GM18867 (cell line): ENCODE measurements around the gene MYOM3.

Experiments
- ATAC-seq: cut with Tn5 transposase; IDR thresholded peaks from one replicate; pipeline ENCODE4 v1.9.1; 2021; ENCODE audit warnings: mild to moderate bottlenecking, moderate library complexity; ENCODE audit not compliant: unreplicated experiment

MYOM3 gene

GRCh38 chr1:24139222-24139489 lies 27.2 kb upstream of the MYOM3 start:
- no peak for ATAC-seq

- ATAC-seq: no peak
Measured at GRCh38 chr1:24138476-24139221, 26.7 kb upstream of the MYOM3 start.

- ATAC-seq: no peak
Measured at GRCh38 chr1:24136956-24137539, 25.1 kb upstream of the MYOM3 start.

DNA sequence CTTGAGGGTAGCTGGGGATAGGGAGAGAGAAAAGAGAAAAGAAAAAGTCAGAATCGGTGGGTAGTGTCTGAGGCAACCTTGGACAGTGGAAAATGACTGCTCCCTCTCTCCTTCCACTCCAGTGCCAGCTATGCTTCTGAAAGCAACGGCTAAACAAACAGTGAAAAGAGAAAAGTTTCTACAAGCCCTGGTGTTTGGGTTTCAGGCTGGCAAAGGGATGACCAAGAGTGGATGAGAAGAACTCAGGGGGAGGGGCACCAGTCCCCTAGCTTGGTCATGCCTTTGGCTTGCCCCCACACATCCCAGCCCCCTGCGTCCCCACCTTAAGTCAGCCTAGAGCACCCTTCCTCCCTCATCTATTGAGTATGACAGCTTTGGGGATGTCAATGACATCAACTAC lies 22.4 kb upstream of the MYOM3 start:
- no peak for ATAC-seq

DNA sequence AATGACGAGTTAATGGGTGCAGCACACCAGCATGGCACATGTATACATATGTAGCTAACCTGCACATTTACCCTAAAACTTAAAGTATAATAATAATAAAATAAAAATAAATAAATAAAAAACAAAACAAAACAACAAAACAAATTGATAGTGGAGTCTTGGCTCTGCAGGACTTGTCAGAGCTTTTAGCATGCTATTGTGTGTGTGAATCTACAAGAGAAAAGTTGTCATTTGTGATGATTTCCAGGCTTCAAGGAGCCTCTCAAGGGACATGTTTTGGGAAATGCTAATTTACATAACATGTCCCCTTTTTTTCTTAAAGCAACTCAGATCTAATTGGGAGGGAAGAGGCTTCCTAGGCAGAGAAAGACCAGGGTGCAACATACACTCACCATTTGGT lies 21.9 kb upstream of the MYOM3 start:
- no peak for ATAC-seq

- no peak for ATAC-seq
Measured at GRCh38 chr1:24130385-24130784, 18.4 kb upstream of the MYOM3 start.

GRCh38 chr1:24127801-24128363 lies 15.9 kb upstream of the MYOM3 start:
- no peak for ATAC-seq

DNA sequence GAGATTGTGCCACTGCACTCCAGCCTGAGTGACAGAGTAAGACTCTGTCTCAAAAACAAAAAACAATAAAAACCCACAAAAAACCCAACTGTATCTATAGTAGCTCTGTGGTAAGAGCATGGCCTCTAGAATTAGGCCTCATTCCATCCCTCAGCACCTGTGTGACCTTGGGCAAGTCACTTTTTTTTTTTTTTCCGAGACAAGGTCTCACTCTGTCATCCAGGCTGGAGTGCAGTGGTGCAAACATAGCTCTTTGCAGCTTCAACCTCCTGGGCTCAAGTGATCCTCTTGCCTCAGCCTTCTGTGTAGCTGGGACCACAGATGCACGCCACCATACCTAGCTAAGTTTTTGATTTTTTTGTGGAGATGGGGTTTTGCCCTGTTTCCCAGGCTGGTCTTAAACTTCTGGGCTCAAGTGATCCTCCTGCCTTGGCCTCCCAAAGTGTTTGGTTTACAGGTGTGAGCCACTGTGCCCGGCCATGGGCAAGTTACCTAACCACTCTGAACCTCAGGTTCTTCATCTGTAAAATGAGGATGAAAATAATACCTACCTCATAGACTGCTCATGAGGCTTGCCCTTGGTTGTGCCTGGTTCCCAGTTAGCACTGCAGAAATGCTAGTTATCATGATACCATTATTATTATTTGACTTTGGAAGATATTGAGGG lies 15.3 kb upstream of the MYOM3 start:
- ATAC-seq: no peak

DNA sequence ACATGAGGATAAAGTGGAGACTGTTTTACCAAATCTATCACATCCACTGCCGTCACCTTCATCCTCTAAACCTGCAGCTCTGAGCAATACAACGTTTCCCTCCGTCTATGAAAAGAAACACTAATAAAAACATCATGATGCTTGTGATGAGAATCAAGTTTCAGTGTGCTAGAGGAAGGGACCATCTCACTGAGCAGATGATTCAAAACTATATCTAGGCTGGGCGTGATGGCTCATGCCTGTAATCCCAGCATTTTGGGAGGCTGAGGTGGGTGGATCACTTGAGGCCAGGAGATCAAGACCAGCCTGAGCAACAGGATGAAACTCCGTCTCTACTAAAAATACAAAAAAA lies 14.7 kb upstream of the MYOM3 start:
- ATAC-seq: no peak

GRCh38 chr1:24126018-24126671 lies 14.2 kb upstream of the MYOM3 start:
- ATAC-seq: no peak

DNA sequence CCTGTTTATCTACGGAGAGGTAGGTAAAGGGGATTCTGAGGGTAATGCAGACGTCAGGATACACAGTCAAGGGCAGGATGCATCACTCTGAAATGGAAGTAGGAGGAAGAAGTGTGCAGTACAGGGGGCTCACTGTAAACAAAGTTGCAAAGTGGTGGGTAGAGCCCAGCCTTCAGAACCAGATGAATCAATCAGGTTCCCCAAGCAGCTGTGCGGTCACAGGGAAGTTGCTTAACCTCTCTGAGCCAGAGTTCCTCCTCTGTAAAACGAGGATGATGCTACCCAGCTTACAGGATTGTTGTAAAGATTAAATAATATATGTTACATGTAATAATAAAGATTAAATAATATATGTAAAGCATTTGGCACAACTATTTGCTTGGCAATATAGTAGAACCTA lies 13.5 kb upstream of the MYOM3 start:
- ATAC-seq: no peak

DNA sequence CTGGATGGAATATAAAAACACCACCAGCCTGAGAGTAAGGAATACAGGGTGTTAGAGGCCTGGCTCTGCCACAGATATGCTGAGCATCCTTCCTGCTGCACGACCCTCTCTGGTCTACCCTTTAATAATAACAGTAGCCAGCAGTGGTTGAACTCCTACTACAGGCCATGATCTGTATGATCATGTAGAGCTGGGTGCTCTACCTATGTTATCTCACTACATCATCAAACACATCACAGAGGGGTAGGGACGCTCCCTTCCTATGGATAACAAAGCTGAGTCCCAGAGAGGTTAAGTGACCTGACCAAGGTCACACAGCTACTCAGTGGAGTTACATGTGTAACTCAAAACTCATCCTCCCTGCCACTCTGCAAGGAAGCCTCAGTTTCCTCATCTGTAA lies 13.0 kb upstream of the MYOM3 start:
- ATAC-seq: no peak

- ATAC-seq: no peak
Measured at GRCh38 chr1:24123611-24124010, 11.7 kb upstream of the MYOM3 start.

GRCh38 chr1:24122776-24123175 lies 10.8 kb upstream of the MYOM3 start:
- no peak for ATAC-seq

DNA sequence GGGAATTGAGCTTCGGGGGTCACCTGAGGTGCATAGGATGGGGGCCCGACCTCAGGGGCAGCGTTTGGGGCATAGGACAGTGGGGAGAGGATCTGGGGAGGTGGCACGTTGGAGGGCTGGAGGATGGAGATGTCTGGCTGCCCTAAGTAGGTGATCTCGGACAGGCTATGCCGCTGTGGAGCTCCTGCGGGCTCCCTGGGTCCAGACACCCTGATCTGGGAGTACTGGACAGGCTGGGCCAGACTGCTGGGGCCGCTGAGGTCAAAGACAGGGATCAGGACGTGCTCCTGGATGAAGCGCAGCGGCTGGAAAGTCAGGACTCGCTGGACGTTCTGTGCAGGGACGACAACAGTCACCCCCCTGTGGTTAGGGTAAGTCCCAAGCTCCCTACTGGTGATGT lies 9.5 kb upstream of the MYOM3 start:
- no peak for ATAC-seq

GRCh38 chr1:24120965-24121364 lies 9.0 kb upstream of the MYOM3 start:
- ATAC-seq: no peak

DNA sequence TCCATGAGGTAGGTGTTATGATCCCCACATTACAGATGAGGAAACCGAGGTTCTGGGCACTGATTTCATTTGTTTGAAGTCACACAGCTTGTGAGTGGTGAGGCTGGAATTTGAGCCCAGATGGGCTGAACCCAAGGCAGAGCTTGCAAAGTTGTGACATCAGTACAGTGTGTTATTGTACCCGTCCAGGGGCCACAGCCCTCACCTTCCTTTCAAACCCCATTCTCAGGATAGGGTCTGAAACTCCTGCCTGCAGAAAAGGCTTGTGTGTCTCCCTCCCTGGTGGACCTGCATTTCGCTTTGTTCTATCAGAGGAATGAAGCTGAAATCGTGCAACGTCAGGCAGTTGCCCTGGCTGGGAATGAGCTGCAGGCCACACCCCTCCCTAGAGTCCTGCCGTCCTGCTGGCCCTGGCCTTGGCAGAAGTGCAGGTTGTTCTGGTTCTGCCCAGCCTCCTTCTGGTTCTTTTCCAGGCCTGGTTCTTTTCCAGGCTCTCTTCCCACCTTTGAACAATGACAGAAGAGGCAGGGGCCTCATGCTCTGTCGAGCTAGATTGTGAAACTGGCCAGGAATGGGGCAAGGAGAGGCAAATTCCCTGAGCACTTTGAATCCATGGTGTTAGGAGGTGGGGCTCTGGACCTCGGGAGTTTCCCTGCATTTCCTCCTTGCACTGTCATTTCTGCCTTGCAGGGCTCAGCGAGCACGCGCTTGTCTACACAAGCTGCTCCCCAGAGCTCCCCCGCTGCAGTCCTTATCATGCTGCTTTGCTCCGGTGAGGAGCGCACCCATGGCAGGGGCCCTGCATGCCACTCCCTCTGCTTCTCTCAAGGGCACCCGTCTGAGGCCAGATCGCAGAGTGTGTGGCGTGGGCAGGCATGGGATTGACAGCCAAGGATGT lies 8.2 kb upstream of the MYOM3 start:
- no peak for ATAC-seq

GRCh38 chr1:24119489-24119858 lies 7.5 kb upstream of the MYOM3 start:
- no peak for ATAC-seq

DNA sequence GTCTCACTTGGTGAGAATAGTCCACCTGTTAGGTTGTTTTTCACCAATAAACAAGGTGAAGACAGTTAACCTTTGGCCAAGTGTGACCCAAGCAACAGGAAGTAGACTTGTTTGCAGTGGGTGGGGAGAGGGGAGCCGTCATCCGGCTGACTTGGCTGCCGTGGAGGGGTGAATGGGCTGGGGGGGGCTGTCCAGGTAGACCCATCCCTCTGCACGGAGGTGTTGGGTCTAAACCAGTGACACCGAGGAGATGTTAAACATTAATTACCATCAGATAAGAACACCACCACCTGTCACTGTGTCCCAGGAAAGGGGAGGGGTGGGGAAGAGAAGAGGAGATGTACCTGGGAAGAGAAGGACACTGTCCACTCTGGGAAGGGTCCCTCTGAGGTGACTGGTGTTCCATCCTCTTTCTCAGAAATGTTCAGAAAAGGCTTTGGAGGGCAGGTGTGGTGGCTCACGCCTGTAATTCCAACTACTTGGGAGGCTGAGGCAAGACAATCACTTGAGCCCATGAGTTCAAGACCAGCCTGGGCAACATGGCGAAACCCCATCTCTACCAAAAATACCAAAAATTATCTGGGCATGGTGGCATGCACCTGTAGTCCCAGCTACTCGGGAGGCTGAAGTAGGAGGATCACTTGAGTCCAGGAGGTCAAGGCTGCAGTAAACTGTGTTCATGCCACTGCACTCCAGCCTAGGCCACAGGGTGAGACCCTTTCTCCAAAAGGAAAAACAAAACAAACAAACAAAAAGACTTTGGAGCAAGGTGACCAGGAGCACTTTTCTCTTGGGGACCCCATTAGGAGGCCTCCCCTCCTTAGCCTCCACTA lies 6.7 kb upstream of the MYOM3 start:
- no peak for ATAC-seq
